GM12878 (cell line): ENCODE results near the gene FZD2. TPM values are rescaled to one million over a fixed set of nuclear protein-coding genes. Genes with fewer than 3 reads are reported as not detected.

Experiments
- ATAC-seq: fragments of 200-7000 bp; cut with Tn5 transposase; 3 replicates; pipeline ENCODE4 v1.9.1; 2020; ENCODE audit warnings: mild to moderate bottlenecking, moderate library complexity
- BruUV-seq: library from RNA; stranded (reverse); fragments of 400-500 nt; replicated peaks from 2 replicates; lab custom pipeline; 2021; lab: Mats Ljungman, UMichigan
- CTCF ChIA-PET: fragments of 300-600 bp; sonication (Branson Sonifier 250); formaldehyde crosslinking; extraction: SDS; loops from one replicate; lab custom pipeline; 2021; ENCODE audit warnings: inconsistent platforms; lab: Yijun Ruan, JAX
- POLR2A ChIA-PET: fragments of 350-600 bp; formaldehyde crosslinking; extraction: SDS; loops from one replicate; lab custom pipeline; 2021; ENCODE audit warnings: inconsistent platforms; lab: Charles Lee
- RAD21 ChIA-PET: fragments of 300-600 bp; sonication (Branson Sonifier 250); formaldehyde crosslinking; loops from one replicate; lab custom pipeline; 2023; ENCODE audit warnings: antibody characterized with exemption; ENCODE audit not compliant: unreplicated experiment; lab: Charles Lee
- SMC1A ChIA-PET: fragments of 300-600 bp; sonication (Branson Sonifier 250); formaldehyde crosslinking; loops from one replicate; lab custom pipeline; 2023; ENCODE audit not compliant: unreplicated experiment, uncharacterized antibody; lab: Charles Lee
- DNase-seq: peaks from one replicate; pipeline ENCODE4 v3.0.0-alpha.2; 2011; ENCODE audit warnings: low read depth, low spot score
- FAIRE-seq: peaks from 3 replicates; lab custom pipeline; 2011; peaks lifted over from hg19 to GRCh38; lab: Jason Lieb, UNC
- H2AFZ ChIP-seq: 2 replicates; pipeline ENCODE4 v1.6.0; 2011; ENCODE audit warnings: low read depth, low read length, control low read depth; ENCODE audit not compliant: control insufficient read depth
- H3K27ac ChIP-seq: 2 replicates; pipeline ENCODE4 v1.5.1; 2011; ENCODE audit warnings: control low read depth; ENCODE audit not compliant: control insufficient read depth, insufficient read depth
- H3K27me3 ChIP-seq, 2 experiments: replicated peaks in 1 of 2; 2 replicates each; pipeline versions ENCODE4 v1.6.0 to v1.6.1; 2011; ENCODE audit warnings: low read length in 1 of 2; ENCODE audit not compliant: control insufficient read depth in 2 of 2, insufficient read depth in 2 of 2
- H3K36me3 ChIP-seq, 2 experiments: 2 replicates each; pipeline ENCODE4 v1.5.1; 2011; ENCODE audit warnings: low read length in 1 of 2; ENCODE audit not compliant: control insufficient read depth in 2 of 2, insufficient read depth in 2 of 2
- H3K4me1 ChIP-seq: 2 replicates; pipeline ENCODE4 v1.6.1; 2011; ENCODE audit warnings: mild to moderate bottlenecking, low read length, moderate library complexity, mixed read lengths; ENCODE audit not compliant: control insufficient read depth, insufficient read depth
- H3K4me2 ChIP-seq: 2 replicates; pipeline ENCODE4 v1.6.0; 2011; ENCODE audit warnings: control low read depth; ENCODE audit not compliant: control insufficient read depth, insufficient read depth
- H3K4me3 ChIP-seq: fragments of 200-600 bp; sonication (generic); 2 replicates; pipeline ENCODE4 v1.5.1; 2016
- H3K79me2 ChIP-seq: 2 replicates; pipeline ENCODE4 v1.6.0; 2011; ENCODE audit warnings: low read length; ENCODE audit not compliant: control insufficient read depth, insufficient read depth
- H3K9ac ChIP-seq: 2 replicates; pipeline ENCODE4 v1.8.0; 2011; ENCODE audit warnings: low read length, control low read depth, mixed read lengths; ENCODE audit not compliant: control insufficient read depth, insufficient read depth
- H3K9me3 ChIP-seq: replicated peaks from 3 replicates; pipeline ENCODE4 v1.5.1; 2011; ENCODE audit warnings: mild to moderate bottlenecking, low read length; ENCODE audit not compliant: control insufficient read depth, insufficient read depth
- H4K20me1 ChIP-seq: 2 replicates; pipeline ENCODE4 v1.6.0; 2011; ENCODE audit not compliant: control insufficient read depth, insufficient read depth
- BHLHE40 ChIP-seq, 2 experiments: fragments of 450-650 bp in 1 of 2; IDR thresholded peaks; 2 replicates each; pipeline ENCODE4 v1.6.1; 2011 to 2017; ENCODE audit warnings: low read depth in 2 of 2, borderline replicate concordance in 1 of 2, improper control_type of control experiment in 1 of 2, low read length in 1 of 2, mild to moderate bottlenecking in 1 of 2
- BRCA1 ChIP-seq: IDR thresholded peaks from 2 replicates; pipeline ENCODE4 v1.6.1; 2011; ENCODE audit warnings: low read depth, low read length, improper control_type of control experiment
- CHD2 ChIP-seq: IDR thresholded peaks from 2 replicates; pipeline ENCODE4 v1.6.1; 2011; ENCODE audit warnings: low read depth, low read length, improper control_type of control experiment, borderline replicate concordance
- FOXK2 ChIP-seq: fragments of 450-650 bp; IDR thresholded peaks from 2 replicates; pipeline ENCODE4 v1.6.1; 2017; ENCODE audit warnings: mild to moderate bottlenecking, moderate library complexity
- IKZF1 ChIP-seq: fragments of 450-650 bp; conservative IDR thresholded peaks from 2 replicates; pipeline ENCODE4 v1.6.1; 2017; ENCODE audit warnings: antibody characterized with exemption, mild to moderate bottlenecking
- MAX ChIP-seq: IDR thresholded peaks from 2 replicates; pipeline ENCODE4 v1.6.1; 2012; ENCODE audit warnings: low read depth, low read length, improper control_type of control experiment
- MEF2B ChIP-seq: fragments of 450-650 bp; IDR thresholded peaks from 2 replicates; pipeline ENCODE4 v1.6.1; 2018; ENCODE audit warnings: mild to moderate bottlenecking, moderate library complexity; ENCODE audit not compliant: partially characterized antibody, poor library complexity, severe bottlenecking
- MTA2 ChIP-seq: fragments of 450-650 bp; IDR thresholded peaks from 2 replicates; pipeline ENCODE4 v1.6.1; 2016; ENCODE audit warnings: low read depth, mild to moderate bottlenecking, moderate library complexity
- NFIC ChIP-seq: IDR thresholded peaks from 2 replicates; pipeline ENCODE4 v1.6.1; 2012; ENCODE audit warnings: low read depth, mild to moderate bottlenecking, inconsistent platforms, low read length, moderate library complexity
- POU2F2 ChIP-seq: IDR thresholded peaks from 3 replicates; pipeline ENCODE4 v1.6.1; 2011; ENCODE audit warnings: low read depth, mild to moderate bottlenecking, low read length, borderline replicate concordance
- RAD21 ChIP-seq: IDR thresholded peaks from 2 replicates; pipeline ENCODE4 v1.6.1; 2011; ENCODE audit warnings: mild to moderate bottlenecking, low read depth, low read length, moderate library complexity; ENCODE audit not compliant: insufficient read depth
- RB1 ChIP-seq: fragments of 450-650 bp; formaldehyde crosslinking; IDR thresholded peaks from 2 replicates; pipeline ENCODE4 v1.6.1; 2017; ENCODE audit warnings: mild to moderate bottlenecking, borderline replicate concordance
- RFX5 ChIP-seq: IDR thresholded peaks from 2 replicates; pipeline ENCODE4 v1.6.1; 2011; ENCODE audit warnings: low read depth, low read length, improper control_type of control experiment
- SMARCA5 ChIP-seq: fragments of 450-650 bp; IDR thresholded peaks from 2 replicates; pipeline ENCODE4 v1.6.1; 2017; ENCODE audit warnings: mild to moderate bottlenecking
- SMC3 ChIP-seq: IDR thresholded peaks from 2 replicates; pipeline ENCODE4 v1.6.1; 2011; ENCODE audit warnings: low read length, improper control_type of control experiment, borderline replicate concordance
- YY1 ChIP-seq: IDR thresholded peaks from 2 replicates; pipeline ENCODE4 v1.6.1; 2011; ENCODE audit warnings: low read depth, mild to moderate bottlenecking, low read length
- ZNF24 ChIP-seq: fragments of 450-650 bp; IDR thresholded peaks from 2 replicates; pipeline ENCODE4 v1.6.1; 2017; ENCODE audit warnings: antibody characterized with exemption, mild to moderate bottlenecking
- WGBS: methylation state at CpG from one replicate; pipeline ENCODE4 v1.1.6; 2016; ENCODE audit warnings: low lambda C conversion rate; ENCODE audit not compliant: insufficient replicate concordance, insufficient coverage; ENCODE audit errors: missing lambda C conversion rate; 5-methylcytosine and 5-hydroxymethylcytosine counted together
- in situ Hi-C: fragments of 300-500 bp; cut with MboI; formaldehyde crosslinking; loops from 9 replicates; pipeline ENCODE4 v1.14.3; 2018; ENCODE audit warnings: mixed read lengths
- intact Hi-C: fragments of 100-400 bp; cut with micrococcal nuclease; formaldehyde crosslinking; loops from one replicate; pipeline ENCODE4 v1.14.2; 2022; ENCODE audit not compliant: unreplicated experiment
- polyA plus RNA-seq, 11 experiments: library from polyadenylated mRNA; depleted of rRNA in 4 of 11; unstranded in 6 of 11; stranded (reverse) in 5 of 11; fragments of >200 nt; fragmentation: Nextera tagmentation in 4 of 11; fragmentation: Illumina TruSeq in 1 of 11; extraction: Ambion mirVana in 4 of 11; extraction: Trizol in 1 of 11; gene quantifications; 1 replicate in 1 of 11; 2 replicates in 10 of 11; pipeline versions ENCODE4 v1.2.1 to v1.2.3, GENCODE V29; 2011 to 2016; ENCODE audit warnings: inconsistent platforms in 2 of 11, missing spikeins in 2 of 11, low read depth in 1 of 11
- total RNA-seq, 4 experiments: library from RNA; depleted of rRNA in 3 of 4; stranded (reverse); fragments of >200 nt in 3 of 4; fragmentation: Illumina TruSeq in 1 of 4; extraction: Trizol in 1 of 4; gene quantifications; 2 replicates each; pipeline versions ENCODE4 v1.2.1 to v1.2.3, GENCODE V29; 2013 to 2021
- TF ChIP-seq, protein P1 (sequence below), 3 experiments: IDR thresholded peaks in 2 of 3; conservative IDR thresholded peaks in 1 of 3; 2 replicates each; pipeline ENCODE4 v1.5.1; 2011; ENCODE audit warnings: low read depth in 3 of 3, low read length in 3 of 3, mild to moderate bottlenecking in 3 of 3, control low read depth in 2 of 3, moderate library complexity in 2 of 3, inconsistent platforms in 1 of 3, mixed read lengths in 1 of 3; ENCODE audit not compliant: control insufficient read depth in 2 of 3, insufficient read depth in 1 of 3; ENCODE audit errors: extremely low read depth in 1 of 3
- TF ChIP-seq, protein P2 (sequence below): fragments of 150-350 bp; IDR thresholded peaks from 2 replicates; pipeline ENCODE4 v1.6.1; 2014; ENCODE audit warnings: mild to moderate bottlenecking, low read depth, low read length

FZD2 gene
- total and polyA plus RNA-seq, 10 of the 15 experiments (the other 5 are each of a cell fraction or from before 2014, with no cell fraction given), result 0.09 to 4.2 (median 0.63) TPM; not detected in 1

DNA sequence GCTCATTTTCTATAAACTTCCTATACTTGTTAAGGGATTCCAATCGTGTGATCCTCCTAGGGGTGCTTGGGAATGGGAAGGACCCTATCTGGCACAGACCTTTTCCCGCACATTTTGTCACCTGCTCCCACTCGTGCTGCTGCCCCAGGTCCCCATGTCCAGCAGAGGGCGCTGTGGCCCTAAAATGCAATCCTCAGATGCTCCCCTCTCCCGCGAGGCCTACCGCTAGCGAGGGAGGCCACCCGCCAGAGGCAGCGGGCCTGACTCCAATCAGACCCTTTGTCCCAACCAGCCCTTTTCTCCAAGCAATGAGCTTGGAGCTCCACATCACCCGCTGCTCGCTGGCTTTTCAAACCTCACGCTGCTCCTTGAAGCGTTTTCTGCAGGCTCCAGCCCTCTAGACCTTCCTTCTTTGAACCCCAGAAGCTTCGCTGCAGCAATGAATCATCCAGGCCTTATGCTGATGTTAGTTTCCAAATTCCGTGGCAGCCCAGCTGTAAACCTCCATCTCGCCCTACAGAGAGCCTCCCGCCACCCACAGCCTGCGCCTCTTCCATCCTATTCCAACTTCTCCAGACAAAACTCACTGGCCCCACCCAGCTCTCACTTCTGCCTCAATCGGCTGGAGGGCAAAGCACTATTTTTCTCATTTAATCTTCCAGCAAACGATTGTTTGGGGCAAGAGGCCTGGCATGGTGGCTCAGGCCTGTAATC, 23.6 kb upstream of the FZD2 start:
- TF ChIP-seq MEF2B (peak; percentile 58), CHD2 (0 out of 2 replicates have a peak, but pooled peaks have one; percentile 22), POU2F2 (0 out of 3 replicates have a peak, but pooled peaks have one; percentile 51), SMARCA5 (peak; percentile 79; the same call in 1 of the 2 replicates), RB1 (peak; percentile 80; the same call in 1 of the 2 replicates), MTA2 (no peak), FOXK2 (no peak), SMC3 (peak; percentile 98), MAX (peak; percentile 40; the same call in 1 of the 2 replicates), RFX5 (no peak), RAD21 (peak; percentile 94), IKZF1 (0 out of 2 replicates have a peak, but pooled peaks have one; percentile 26), ZNF24 (no peak), BHLHE40 (IDR thresholded peaks at IDR 0.05; ENCODE audit: borderline replicate concordance in 1 of 2, low read depth in 2 of 2, low read length in 1 of 2) (peak; percentile 44 to 69; a peak in 2 of 4 replicates), YY1 (peak; percentile 68), NFIC (no peak), BRCA1 (no peak)
- TF ChIP-seq, protein P1, sequence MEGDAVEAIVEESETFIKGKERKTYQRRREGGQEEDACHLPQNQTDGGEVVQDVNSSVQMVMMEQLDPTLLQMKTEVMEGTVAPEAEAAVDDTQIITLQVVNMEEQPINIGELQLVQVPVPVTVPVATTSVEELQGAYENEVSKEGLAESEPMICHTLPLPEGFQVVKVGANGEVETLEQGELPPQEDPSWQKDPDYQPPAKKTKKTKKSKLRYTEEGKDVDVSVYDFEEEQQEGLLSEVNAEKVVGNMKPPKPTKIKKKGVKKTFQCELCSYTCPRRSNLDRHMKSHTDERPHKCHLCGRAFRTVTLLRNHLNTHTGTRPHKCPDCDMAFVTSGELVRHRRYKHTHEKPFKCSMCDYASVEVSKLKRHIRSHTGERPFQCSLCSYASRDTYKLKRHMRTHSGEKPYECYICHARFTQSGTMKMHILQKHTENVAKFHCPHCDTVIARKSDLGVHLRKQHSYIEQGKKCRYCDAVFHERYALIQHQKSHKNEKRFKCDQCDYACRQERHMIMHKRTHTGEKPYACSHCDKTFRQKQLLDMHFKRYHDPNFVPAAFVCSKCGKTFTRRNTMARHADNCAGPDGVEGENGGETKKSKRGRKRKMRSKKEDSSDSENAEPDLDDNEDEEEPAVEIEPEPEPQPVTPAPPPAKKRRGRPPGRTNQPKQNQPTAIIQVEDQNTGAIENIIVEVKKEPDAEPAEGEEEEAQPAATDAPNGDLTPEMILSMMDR (IDR thresholded peaks at IDR 0.05 in 2 of 3, conservative IDR thresholded peaks at IDR 0.05 in 1 of 3; ENCODE audit: control insufficient read depth in 2 of 3, extremely low read depth in 1 of 3, insufficient read depth in 1 of 3, low read depth in 3 of 3, low read length in 3 of 3), result peak; percentile 93 to 98 (median 95)
- TF ChIP-seq, protein P2, sequence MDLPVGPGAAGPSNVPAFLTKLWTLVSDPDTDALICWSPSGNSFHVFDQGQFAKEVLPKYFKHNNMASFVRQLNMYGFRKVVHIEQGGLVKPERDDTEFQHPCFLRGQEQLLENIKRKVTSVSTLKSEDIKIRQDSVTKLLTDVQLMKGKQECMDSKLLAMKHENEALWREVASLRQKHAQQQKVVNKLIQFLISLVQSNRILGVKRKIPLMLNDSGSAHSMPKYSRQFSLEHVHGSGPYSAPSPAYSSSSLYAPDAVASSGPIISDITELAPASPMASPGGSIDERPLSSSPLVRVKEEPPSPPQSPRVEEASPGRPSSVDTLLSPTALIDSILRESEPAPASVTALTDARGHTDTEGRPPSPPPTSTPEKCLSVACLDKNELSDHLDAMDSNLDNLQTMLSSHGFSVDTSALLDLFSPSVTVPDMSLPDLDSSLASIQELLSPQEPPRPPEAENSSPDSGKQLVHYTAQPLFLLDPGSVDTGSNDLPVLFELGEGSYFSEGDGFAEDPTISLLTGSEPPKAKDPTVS, result no peak
- Histone ChIP-seq H3K27ac (no peak overlapping the region), H3K9ac (no peak overlapping the region), H3K4me3 (no peak overlapping the region), H3K36me3 (no peaks in the 10 kb centered on the region), H3K79me2 (no peaks in the 10 kb centered on the region), H3K9me3 (no peaks in the 10 kb centered on the region), H4K20me1 (no peaks in the 10 kb centered on the region), H2AFZ (peak overlapping the region; percentile 72), H3K4me1 (peaks cover 10% of the 10 kb centered on the region), H3K27me3 (no peaks in the 10 kb centered on the region), H3K4me2 (0 out of 2 replicates have a peak overlapping the region, but pooled peaks have one; percentile 2)
- BruUV-seq, result no TSS peak
- DNase-seq (no peak), ATAC-seq (peak; percentile 99), FAIRE-seq (peak; percentile 86)
- in situ Hi-C loops, result loop anchor here (5.0 kb wide), 1 partner anchor 109 kb away; no protein-coding TSS in a partner anchor
- 21% methylated on average over 21 of the region's 21 CpGs for WGBS
- ChIA-PET SMC1A (interaction anchor here (0.7 to 2.7 kb wide), 15 partner anchors 10 to 242 kb away, joined by 3 to 18 read pairs (median 4); partner anchors contain the start of gene FZD2), RAD21 (interaction anchor here (0.7 to 2.3 kb wide), 7 partner anchors 23 to 333 kb away, joined by 3 to 8 read pairs (median 4); partner anchors contain the start of gene FZD2), CTCF (interaction anchor here (0.6 to 8.6 kb wide), 32 partner anchors 10 to 590 kb away, joined by 3 to 118 read pairs (median 4); partner anchors contain the start of gene FZD2), POLR2A (no interaction called here)
- intact Hi-C loops, result loop anchor here (1.0 to 10.0 kb wide), 4 partner anchors 103 to 332 kb away; no protein-coding TSS in a partner anchor
